Measurements from ENCODE around the gene GPRASP3. TPM values are rescaled to one million over a fixed set of nuclear protein-coding genes. Genes with fewer than 3 reads are reported as not detected.
"Not testable (repeated sequence)": the region's sequence is repeated elsewhere in the genome, so short reads cannot be mapped to it uniquely, and the experiment has no call there.

The GPRASP3 gene
- total RNA-seq = 4.6 TPM
- long read RNA-seq, partial matches to known transcripts = 0 of 3 reads
- long read RNA-seq, other reads (novel, unspliced or antisense) = 2 of 3 reads

- DNase-seq (ENCODE audit: low spot score) = no peak
Measured at GRCh38 chrX:102720237-102721168, at the start of gene GPRASP3. TSS of gene GPRASP3 (plus strand) at chrX:102720743. CDS start at chrX:102748996, 28,253 bp downstream.

GRCh38 chrX:102672856-102673255 lies 47.7 kb upstream of the GPRASP3 start:
- no peak for DNase-seq (ENCODE audit: low spot score)

GRCh38 chrX:102677479-102677878 lies 43.1 kb upstream of the GPRASP3 start:
- not testable (repeated sequence) for DNase-seq (ENCODE audit: low spot score)

- no peak for DNase-seq (ENCODE audit: low spot score)
Measured at GRCh38 chrX:102684772-102685520, 35.6 kb upstream of the GPRASP3 start.

- DNase-seq (ENCODE audit: low spot score) = no peak
Measured at GRCh38 chrX:102694749-102695148, 25.8 kb upstream of the GPRASP3 start.

GRCh38 chrX:102696306-102696705 lies 24.2 kb upstream of the GPRASP3 start:
- no peak for DNase-seq (ENCODE audit: low spot score)

GRCh38 chrX:102697494-102697893 lies 23.0 kb upstream of the GPRASP3 start:
- no peak for DNase-seq (ENCODE audit: low spot score)

- no peak for DNase-seq (ENCODE audit: low spot score)
Measured at GRCh38 chrX:102708900-102709299, 11.6 kb upstream of the GPRASP3 start.

- no peak for DNase-seq (ENCODE audit: low spot score)
Measured at GRCh38 chrX:102711872-102712215, 8.7 kb upstream of the GPRASP3 start.

GRCh38 chrX:102712216-102712966 lies 8.2 kb upstream of the GPRASP3 start, which contains the start of gene GPRASP2:
TSS of gene GPRASP2 (plus strand) at chrX:102712448. CDS start at chrX:102714870, 2,422 bp downstream.
- DNase-seq (ENCODE audit: low spot score) = no peak

- no peak for DNase-seq (ENCODE audit: low spot score)
Measured at GRCh38 chrX:102712981-102713625, 7.4 kb upstream of the GPRASP3 start.

- no peak for DNase-seq (ENCODE audit: low spot score)
Measured at GRCh38 chrX:102714994-102715393, 5.5 kb upstream of the GPRASP3 start.

- DNase-seq (ENCODE audit: low spot score) = no peak
Measured at GRCh38 chrX:102715967-102716366, 4.6 kb upstream of the GPRASP3 start.

GRCh38 chrX:102721169-102721506 lies 595 bp downstream of the GPRASP3 start:
- DNase-seq (ENCODE audit: low spot score) = not testable (repeated sequence)

GRCh38 chrX:102723456-102723855 lies 2.9 kb downstream of the GPRASP3 start:
- DNase-seq (ENCODE audit: low spot score) = no peak

- DNase-seq (ENCODE audit: low spot score) = no peak
Measured at GRCh38 chrX:102727761-102728160, 7.2 kb downstream of the GPRASP3 start.

GRCh38 chrX:102728646-102729045 lies 8.1 kb downstream of the GPRASP3 start:
- no peak for DNase-seq (ENCODE audit: low spot score)

GRCh38 chrX:102739657-102740056 lies 19.1 kb downstream of the GPRASP3 start:
- no peak for DNase-seq (ENCODE audit: low spot score)

- DNase-seq (ENCODE audit: low spot score) = no peak
Measured at GRCh38 chrX:102744307-102744706, 23.8 kb downstream of the GPRASP3 start.

GRCh38 chrX:102745513-102745856 lies 24.9 kb downstream of the GPRASP3 start:
- no peak for DNase-seq (ENCODE audit: low spot score)
